Spleen (tissue), 7 donors: ENCODE data around the gene TMEM259.

ENCODE experiments used
- POLR2A ChIP-seq, 3 donors: fragments of 450-650 bp; IDR thresholded peaks; one replicate each; pipeline ENCODE4 v1.5.1; 2017; ENCODE audit warnings: antibody characterized with exemption in 3 of 3, mild to moderate bottlenecking in 1 of 3
- POLR2AphosphoS5 ChIP-seq, 3 donors: sonication (generic); formaldehyde crosslinking; IDR thresholded peaks; one replicate each; pipeline ENCODE4 v1.5.1; 2017; ENCODE audit warnings: antibody characterized with exemption in 3 of 3
- TF ChIP-seq, protein P1 (sequence below), 11 experiments: fragments of 200-600 bp in 7 of 11; fragments of 450-650 bp in 4 of 11; sonication (generic) in 4 of 11; IDR thresholded peaks in 8 of 11; conservative IDR thresholded peaks in 3 of 11; 1 replicate in 7 of 11; 2 replicates in 4 of 11; pipeline versions ENCODE4 v1.4.0 to v1.8.0; 2016 to 2021; ENCODE audit warnings: antibody characterized with exemption in 11 of 11, inconsistent platforms in 4 of 11, mild to moderate bottlenecking in 1 of 11
- donor health status: DM: no; HTN: no; CAD: no; lungs with moderate emphysema.
- donor health status: DM: no; HTN: no; CAD: no.
- donor health status: DM: no; HTN: no; CAD: no.

DNA sequence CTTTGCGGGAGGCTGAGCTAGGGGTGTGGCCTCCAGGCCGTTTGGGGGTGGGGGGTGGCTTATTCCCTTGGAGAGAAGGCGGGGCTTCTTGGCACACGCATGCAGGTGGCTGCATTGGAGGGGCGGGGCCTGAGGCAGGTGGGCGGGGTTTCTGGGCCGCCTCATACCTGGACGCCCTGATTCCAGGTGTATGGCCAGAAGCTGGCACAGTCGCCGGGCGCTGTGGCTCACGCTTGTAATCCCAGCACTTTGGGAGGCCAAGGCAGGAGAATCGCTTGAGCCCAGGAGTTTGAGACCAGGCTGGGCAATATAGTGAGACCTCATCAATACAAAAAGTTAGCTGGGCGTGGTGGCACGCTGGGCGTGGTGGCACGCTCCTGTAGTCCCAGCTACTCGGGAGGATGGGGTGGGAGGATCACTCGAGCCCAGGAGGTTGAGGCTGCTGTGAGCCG is 26.8 kb upstream of the TMEM259 start:
- TF ChIP-seq, protein P1, sequence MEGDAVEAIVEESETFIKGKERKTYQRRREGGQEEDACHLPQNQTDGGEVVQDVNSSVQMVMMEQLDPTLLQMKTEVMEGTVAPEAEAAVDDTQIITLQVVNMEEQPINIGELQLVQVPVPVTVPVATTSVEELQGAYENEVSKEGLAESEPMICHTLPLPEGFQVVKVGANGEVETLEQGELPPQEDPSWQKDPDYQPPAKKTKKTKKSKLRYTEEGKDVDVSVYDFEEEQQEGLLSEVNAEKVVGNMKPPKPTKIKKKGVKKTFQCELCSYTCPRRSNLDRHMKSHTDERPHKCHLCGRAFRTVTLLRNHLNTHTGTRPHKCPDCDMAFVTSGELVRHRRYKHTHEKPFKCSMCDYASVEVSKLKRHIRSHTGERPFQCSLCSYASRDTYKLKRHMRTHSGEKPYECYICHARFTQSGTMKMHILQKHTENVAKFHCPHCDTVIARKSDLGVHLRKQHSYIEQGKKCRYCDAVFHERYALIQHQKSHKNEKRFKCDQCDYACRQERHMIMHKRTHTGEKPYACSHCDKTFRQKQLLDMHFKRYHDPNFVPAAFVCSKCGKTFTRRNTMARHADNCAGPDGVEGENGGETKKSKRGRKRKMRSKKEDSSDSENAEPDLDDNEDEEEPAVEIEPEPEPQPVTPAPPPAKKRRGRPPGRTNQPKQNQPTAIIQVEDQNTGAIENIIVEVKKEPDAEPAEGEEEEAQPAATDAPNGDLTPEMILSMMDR (IDR thresholded peaks at IDR 0.05 in 8 of 11, conservative IDR thresholded peaks at IDR 0.05 in 3 of 11) = no peak
- TF ChIP-seq POLR2A (IDR thresholded peaks at IDR 0.05) (no peak), POLR2AphosphoS5 (IDR thresholded peaks at IDR 0.05) (no peak)
